LNCAP (cell line): ENCODE results near the gene SPNS3.

Experiments used
- CTCF ChIP-seq: fragments of 450-650 bp; IDR thresholded peaks from 2 replicates; pipeline ENCODE4 v1.5.1; 2017; ENCODE audit warnings: mild to moderate bottlenecking

SPNS3 gene

GRCh38 chr17:4506175-4506813, 72.6 kb downstream of the SPNS3 start:
- no peak for TF ChIP-seq CTCF

- TF ChIP-seq CTCF = no peak
Observed at GRCh38 chr17:4506892-4507291, 73.2 kb downstream of the SPNS3 start.

GRCh38 chr17:4507361-4508111, 73.8 kb downstream of the SPNS3 start:
- no peak for TF ChIP-seq CTCF

- TF ChIP-seq CTCF = no peak
Observed at GRCh38 chr17:4508207-4508606, 74.5 kb downstream of the SPNS3 start.

GRCh38 chr17:4509401-4509800, 75.7 kb downstream of the SPNS3 start:
- TF ChIP-seq CTCF = no peak

GRCh38 chr17:4509923-4510617, 76.3 kb downstream of the SPNS3 start:
- TF ChIP-seq CTCF = no peak

- no peak for TF ChIP-seq CTCF
Observed at GRCh38 chr17:4510618-4510941, 76.8 kb downstream of the SPNS3 start.
